Measurements from ENCODE around the gene EXOG. TPM values are rescaled to one million over a fixed set of nuclear protein-coding genes. Genes with fewer than 3 reads are reported as not detected.

The EXOG gene
- total RNA-seq = 18.9 TPM

- DNase-seq = peak; percentile 93
These were observed at the start of gene EXOG for GRCh38 chr3:38496131-38496910. Gene EXOG (plus strand): TSS chr3:38496340. CDS start chr3:38496368, 28 bp downstream.

GRCh38 chr3:38446812-38447211 is 49.3 kb upstream of the EXOG start:
- no peak for DNase-seq

- DNase-seq = no peak
These were observed 45.3 kb upstream of the EXOG start for GRCh38 chr3:38450853-38451252.

GRCh38 chr3:38453075-38453912 is 42.8 kb upstream of the EXOG start, which contains the start of gene ACVR2B:
Gene ACVR2B (plus strand): TSS chr3:38453890. CDS start chr3:38454323, 433 bp downstream.
- DNase-seq = peak; percentile 61

GRCh38 chr3:38453913-38454177 is 42.3 kb upstream of the EXOG start:
- peak; percentile 49 for DNase-seq

GRCh38 chr3:38454178-38454883 is 41.8 kb upstream of the EXOG start:
- peak; percentile 21 for DNase-seq

GRCh38 chr3:38454884-38455638 is 41.1 kb upstream of the EXOG start:
- DNase-seq = peak; percentile 51

GRCh38 chr3:38455639-38456430 is 40.3 kb upstream of the EXOG start:
- DNase-seq = no peak

- DNase-seq = no peak
These were observed 38.8 kb upstream of the EXOG start for GRCh38 chr3:38457111-38458003.

GRCh38 chr3:38458796-38459498 is 37.2 kb upstream of the EXOG start:
- DNase-seq = peak; percentile 36

GRCh38 chr3:38459499-38460048 is 36.6 kb upstream of the EXOG start:
- DNase-seq = no peak

- no peak for DNase-seq
These were observed 35.5 kb upstream of the EXOG start for GRCh38 chr3:38460377-38461270.

- no peak for DNase-seq
These were observed 30.5 kb upstream of the EXOG start for GRCh38 chr3:38465588-38466154.

- DNase-seq = no peak
These were observed 27.4 kb upstream of the EXOG start for GRCh38 chr3:38468765-38469164.

GRCh38 chr3:38469852-38470251 is 26.3 kb upstream of the EXOG start:
- no peak for DNase-seq

- no peak for DNase-seq
These were observed 24.8 kb upstream of the EXOG start for GRCh38 chr3:38471260-38471857.

GRCh38 chr3:38472342-38472741 is 23.8 kb upstream of the EXOG start:
- no peak for DNase-seq

Data from occipital lobe (tissue), 2 donors.